GM06990 (cell line): ENCODE results near the gene SYNRG.

ENCODE experiments used
- DNase-seq: peaks from one replicate; pipeline ENCODE4 v3.0.0-alpha.2; 2011; ENCODE audit not compliant: insufficient read length; ENCODE audit errors: extremely low read depth
- H3K27me3 ChIP-seq: replicated peaks from 2 replicates; pipeline ENCODE4 v1.6.0; 2011; ENCODE audit warnings: low read length; ENCODE audit not compliant: control insufficient read depth, insufficient read depth
- H3K36me3 ChIP-seq: 2 replicates; pipeline ENCODE4 v1.5.1; 2011; ENCODE audit warnings: low read length; ENCODE audit not compliant: control insufficient read depth, insufficient read depth
- H3K4me3 ChIP-seq: replicated peaks from 2 replicates; pipeline ENCODE4 v1.5.1; 2011; ENCODE audit warnings: low read depth, mild to moderate bottlenecking, control low read depth, low read length
- TF ChIP-seq, protein P1 (sequence below): IDR thresholded peaks from 2 replicates; pipeline ENCODE4 v1.5.1; 2011; ENCODE audit warnings: low read length, control low read depth, mild to moderate bottlenecking, inconsistent platforms; ENCODE audit not compliant: insufficient read depth, poor library complexity, severe bottlenecking

The SYNRG gene

DNA sequence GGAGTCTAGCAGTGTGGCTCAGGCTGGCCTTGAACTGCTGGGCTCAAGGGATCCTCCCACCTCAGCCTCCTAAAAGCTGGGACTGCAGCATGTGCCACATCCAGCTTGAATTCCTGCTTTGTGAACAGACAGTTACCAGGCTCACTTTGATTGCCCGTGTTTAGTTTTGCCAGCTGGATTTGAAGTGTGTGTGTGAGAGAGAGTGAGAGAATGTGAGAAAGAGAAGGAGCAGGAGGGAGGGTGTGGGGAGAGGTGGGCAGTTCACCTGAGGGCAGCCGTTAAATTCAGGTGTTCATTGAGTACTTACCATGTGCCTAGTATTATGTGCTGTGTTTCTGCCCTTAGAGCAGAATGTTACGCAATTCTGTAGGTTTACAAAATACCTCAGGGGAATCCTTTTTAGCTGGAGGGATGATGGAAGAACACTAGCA, 114.8 kb downstream of the SYNRG start:
- Histone ChIP-seq H3K27me3 (no peaks in the 10 kb centered on the region), H3K4me3 (no peak overlapping the region), H3K36me3 (no peaks in the 10 kb centered on the region)
- DNase-seq = no peak
- TF ChIP-seq, protein P1, sequence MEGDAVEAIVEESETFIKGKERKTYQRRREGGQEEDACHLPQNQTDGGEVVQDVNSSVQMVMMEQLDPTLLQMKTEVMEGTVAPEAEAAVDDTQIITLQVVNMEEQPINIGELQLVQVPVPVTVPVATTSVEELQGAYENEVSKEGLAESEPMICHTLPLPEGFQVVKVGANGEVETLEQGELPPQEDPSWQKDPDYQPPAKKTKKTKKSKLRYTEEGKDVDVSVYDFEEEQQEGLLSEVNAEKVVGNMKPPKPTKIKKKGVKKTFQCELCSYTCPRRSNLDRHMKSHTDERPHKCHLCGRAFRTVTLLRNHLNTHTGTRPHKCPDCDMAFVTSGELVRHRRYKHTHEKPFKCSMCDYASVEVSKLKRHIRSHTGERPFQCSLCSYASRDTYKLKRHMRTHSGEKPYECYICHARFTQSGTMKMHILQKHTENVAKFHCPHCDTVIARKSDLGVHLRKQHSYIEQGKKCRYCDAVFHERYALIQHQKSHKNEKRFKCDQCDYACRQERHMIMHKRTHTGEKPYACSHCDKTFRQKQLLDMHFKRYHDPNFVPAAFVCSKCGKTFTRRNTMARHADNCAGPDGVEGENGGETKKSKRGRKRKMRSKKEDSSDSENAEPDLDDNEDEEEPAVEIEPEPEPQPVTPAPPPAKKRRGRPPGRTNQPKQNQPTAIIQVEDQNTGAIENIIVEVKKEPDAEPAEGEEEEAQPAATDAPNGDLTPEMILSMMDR = no peak

DNA sequence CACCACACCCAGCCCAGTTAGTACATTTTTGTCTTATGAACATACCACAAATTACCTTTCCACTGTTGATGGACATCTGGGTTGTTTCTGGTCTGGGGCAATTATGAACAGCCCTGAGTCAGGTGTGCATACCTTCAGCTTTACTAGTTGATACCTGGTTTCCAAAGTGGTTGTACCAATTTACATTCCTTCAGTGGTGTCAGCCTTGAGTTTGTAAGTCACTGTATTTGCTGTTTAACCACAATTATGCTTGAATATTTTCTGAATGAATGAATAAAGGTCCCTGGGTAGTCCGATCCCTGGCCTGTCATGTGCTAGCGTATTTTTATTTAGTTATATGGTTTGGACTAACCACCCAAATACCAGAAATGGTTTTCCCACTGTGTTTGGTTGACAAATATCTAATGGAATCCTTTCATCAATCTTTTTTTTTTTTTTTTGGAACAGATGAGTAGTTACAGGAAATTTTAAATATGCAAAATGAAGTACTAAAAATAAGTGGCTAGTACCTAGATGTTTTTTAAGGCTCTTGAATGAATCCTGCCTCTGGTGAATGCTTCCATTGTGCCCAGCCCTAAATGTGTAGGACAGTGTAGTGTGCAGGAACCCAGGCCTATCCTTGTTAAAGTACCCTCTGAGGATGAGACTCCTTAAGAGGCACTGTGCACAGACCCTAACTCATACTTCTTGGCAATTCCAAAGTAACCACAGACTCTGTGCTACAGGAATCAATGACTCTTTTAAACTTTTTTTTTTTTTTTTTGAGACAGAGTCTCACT, 115.8 kb downstream of the SYNRG start:
- TF ChIP-seq, protein P1 = no peak
- no peaks in the 10 kb centered on the region for H3K27me3 ChIP-seq
- DNase-seq = no peak
- no peak overlapping the region for H3K4me3 ChIP-seq
- no peaks in the 10 kb centered on the region for H3K36me3 ChIP-seq

DNA sequence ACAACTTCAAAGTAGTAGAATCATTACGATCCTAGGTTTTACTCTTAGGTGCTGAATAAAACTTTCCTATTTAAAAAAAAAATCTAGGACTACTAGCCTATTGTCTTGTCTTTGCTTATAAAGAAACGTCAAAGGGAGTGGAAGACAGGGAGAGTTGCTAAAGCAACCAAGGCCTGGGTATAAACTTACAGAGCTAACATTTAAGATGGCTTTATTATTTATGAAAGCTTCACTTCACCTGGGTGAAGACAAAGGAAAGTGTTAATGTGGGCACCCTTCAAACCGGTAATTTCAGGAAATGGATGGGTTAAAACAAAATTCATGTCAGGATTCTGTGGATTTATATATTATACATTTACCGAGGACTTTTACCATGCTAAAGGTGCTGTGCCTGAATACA, 117.1 kb downstream of the SYNRG start:
- DNase-seq = no peak
- Histone ChIP-seq H3K4me3 (no peak overlapping the region), H3K27me3 (no peaks in the 10 kb centered on the region)

DNA sequence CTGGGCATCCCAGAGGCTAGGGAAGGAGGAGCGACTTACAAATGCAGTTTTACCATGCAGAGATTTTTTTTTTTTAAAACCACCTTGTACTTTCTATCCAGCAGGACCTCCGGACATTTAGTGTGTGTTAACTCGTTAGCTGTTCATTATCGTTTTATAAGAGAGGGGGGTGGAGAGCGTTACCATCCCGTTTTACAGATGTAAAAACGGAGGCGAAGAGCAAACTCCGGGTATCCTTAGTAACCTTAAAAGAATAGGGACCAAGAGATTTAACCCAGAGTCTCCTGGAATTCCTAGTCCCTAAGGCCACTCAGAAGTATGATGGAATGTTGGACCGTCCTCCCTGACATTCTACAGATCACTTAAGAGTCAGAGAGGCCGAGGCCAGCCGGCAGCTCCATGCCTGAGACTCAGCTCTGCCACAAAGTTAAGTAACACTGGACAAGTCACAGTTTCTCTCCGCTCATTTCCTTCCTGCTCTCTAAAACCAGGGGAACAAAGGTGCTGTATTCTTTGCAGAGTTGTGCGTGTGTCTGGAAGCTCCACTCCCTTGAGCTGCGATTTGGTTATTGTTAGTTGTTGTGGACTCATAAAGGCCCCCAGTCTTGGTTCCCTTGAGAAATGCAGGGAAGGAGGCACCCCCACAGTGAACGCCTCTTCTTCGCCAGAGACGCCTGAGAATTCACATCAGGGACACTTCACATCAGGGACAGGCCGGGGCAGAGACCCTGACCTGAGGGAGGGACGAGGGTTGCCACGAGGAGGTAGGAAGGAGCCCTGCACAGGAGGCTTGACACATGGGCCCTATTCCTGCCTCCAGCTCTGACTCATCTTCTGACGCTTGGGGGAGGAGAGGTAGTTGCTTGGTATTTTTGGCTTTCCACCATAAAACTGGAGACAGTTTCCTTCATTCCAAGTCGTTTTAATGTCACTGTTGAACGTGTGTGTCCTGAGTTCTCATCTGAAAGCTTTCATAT, 118.3 kb downstream of the SYNRG start:
- TF ChIP-seq, protein P1 = no peak
- Histone ChIP-seq H3K4me3 (peak overlapping the region; percentile 84), H3K36me3 (no peaks in the 10 kb centered on the region), H3K27me3 (no peaks in the 10 kb centered on the region)
- no peak for DNase-seq

More for the DNA sequence above, 117.1 kb downstream of the SYNRG start:
- TF ChIP-seq, protein P1 = no peak
- no peaks in the 10 kb centered on the region for H3K36me3 ChIP-seq

DNA sequence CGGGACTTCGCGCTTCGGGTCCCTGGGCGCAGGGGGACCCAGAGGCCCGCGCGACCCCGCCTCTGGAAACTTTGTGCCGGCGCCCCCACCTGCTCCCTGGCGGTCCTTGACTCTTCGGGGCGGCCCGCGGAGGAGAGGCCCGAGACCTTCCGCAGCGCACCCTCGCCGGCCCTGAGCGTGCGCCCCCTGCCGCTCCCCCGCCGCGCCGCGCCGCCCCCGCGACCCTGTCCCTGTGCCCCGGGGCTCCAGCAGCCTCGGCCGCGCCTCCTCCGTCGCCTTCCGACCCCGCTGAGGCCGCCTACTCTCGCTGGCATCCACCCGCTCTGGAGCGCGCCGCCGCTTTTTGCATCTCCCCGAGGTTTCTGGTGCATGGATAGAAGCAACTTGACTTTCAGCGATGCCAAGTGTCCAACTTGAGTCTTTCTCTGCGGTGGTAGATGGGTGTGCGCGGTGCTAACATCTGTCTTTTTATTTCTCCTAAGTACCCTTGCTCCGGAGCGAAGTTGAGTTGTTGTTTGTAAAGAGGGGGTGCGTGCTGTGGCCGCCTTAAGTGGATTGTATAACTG, 119.1 kb downstream of the SYNRG start:
- H3K27me3 ChIP-seq = no peaks in the 10 kb centered on the region
- peak; percentile 79 for DNase-seq
- TF ChIP-seq, protein P1 = no peak
- no peaks in the 10 kb centered on the region for H3K36me3 ChIP-seq
- peak overlapping the region; percentile 84 for H3K4me3 ChIP-seq
